Activated CD4-positive, alpha-beta T cell treated with anti-CD3 and anti-CD28 coated beads, Interleukin-2, amount 50 U/mL, for 1 hour (primary cell): ENCODE measurements around the gene MAP3K15.
A peak's percentile ranks its signal among the peaks of the same experiment; 100 is the strongest.

Experiments used
- DNase-seq: peaks from one replicate; pipeline ENCODE4 v3.0.0-alpha.2; 2020

MAP3K15 gene, protein sequence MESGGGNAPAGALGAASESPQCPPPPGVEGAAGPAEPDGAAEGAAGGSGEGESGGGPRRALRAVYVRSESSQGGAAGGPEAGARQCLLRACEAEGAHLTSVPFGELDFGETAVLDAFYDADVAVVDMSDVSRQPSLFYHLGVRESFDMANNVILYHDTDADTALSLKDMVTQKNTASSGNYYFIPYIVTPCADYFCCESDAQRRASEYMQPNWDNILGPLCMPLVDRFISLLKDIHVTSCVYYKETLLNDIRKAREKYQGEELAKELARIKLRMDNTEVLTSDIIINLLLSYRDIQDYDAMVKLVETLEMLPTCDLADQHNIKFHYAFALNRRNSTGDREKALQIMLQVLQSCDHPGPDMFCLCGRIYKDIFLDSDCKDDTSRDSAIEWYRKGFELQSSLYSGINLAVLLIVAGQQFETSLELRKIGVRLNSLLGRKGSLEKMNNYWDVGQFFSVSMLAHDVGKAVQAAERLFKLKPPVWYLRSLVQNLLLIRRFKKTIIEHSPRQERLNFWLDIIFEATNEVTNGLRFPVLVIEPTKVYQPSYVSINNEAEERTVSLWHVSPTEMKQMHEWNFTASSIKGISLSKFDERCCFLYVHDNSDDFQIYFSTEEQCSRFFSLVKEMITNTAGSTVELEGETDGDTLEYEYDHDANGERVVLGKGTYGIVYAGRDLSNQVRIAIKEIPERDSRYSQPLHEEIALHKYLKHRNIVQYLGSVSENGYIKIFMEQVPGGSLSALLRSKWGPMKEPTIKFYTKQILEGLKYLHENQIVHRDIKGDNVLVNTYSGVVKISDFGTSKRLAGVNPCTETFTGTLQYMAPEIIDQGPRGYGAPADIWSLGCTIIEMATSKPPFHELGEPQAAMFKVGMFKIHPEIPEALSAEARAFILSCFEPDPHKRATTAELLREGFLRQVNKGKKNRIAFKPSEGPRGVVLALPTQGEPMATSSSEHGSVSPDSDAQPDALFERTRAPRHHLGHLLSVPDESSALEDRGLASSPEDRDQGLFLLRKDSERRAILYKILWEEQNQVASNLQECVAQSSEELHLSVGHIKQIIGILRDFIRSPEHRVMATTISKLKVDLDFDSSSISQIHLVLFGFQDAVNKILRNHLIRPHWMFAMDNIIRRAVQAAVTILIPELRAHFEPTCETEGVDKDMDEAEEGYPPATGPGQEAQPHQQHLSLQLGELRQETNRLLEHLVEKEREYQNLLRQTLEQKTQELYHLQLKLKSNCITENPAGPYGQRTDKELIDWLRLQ (N-terminal part only)

DNA sequence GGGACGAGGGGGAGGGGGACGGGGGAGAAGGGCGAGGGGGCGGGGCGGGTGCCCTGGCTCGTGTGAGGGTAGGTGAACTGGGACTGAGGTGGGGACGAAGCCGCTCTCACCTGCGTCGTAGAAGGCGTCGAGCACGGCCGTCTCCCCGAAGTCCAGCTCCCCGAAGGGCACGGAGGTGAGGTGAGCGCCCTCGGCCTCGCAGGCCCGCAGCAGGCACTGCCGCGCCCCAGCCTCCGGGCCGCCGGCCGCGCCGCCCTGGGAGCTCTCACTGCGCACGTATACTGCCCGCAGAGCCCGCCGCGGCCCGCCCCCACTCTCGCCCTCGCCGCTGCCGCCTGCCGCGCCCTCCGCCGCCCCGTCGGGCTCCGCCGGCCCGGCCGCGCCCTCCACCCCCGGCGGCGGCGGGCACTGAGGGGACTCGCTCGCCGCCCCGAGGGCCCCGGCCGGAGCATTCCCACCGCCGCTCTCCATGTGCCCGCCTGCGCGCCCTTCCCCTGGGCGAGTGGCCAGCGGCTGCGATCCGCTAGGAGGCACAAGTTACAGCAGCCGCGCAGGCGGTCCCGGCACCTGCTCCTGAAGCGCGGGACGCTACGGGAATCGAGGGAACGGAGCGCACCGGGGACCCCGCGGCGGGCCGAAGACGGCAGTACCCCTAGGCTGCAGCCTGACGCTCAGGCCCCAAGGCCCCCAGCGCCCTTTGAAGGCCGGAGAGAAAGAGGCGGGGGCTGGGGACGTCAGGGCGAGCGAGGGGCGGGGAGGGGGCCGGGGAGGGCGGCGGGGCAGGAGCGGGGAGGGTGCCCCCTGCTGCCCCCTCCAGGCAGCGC lies at the start of gene MAP3K15:
Gene MAP3K15, minus strand, starts transcription at position 718 of the 824 bp plus-strand sequence. Its CDS starts 247 bp downstream, at position 471.
- DNase-seq = no peak

DNA sequence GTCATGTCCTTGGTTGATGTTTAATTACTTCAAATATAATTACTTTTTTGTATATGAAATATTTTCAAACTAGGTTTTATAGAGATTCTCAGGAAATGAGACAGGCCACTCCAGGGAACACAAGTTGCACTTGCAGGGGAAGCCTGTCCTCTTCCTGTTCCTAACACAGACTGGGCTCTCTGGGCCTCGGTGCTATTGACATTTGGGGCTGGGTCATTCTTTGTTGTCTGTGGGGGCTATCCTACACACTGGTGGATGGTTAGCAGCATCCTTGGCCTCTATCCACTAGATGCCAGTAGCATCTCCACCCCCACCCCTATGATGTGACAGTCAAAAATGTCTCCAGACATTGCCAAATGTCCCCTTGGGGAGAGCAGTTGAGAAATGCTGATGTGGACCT lies 49.3 kb upstream of the MAP3K15 start:
- DNase-seq = no peak

DNA sequence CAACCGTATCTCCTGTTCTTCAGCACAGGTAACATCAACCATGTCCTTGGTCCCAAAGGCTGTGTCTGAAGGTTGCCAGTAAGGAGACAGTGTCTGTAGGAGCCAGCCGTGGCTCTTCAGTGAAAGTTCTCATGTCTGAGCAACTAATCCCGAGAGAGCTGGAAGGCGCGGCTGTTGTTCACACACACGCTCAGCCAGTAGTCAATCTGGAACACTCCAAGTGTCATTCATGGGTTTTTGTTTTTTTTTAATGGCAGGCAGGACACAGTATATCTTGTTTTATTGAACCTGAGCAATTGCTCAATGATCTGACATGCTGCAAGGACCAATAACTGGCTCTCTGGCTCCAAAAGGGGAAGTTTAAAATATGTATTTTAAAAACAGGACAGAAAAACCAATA lies 48.4 kb upstream of the MAP3K15 start:
- no peak for DNase-seq

DNA sequence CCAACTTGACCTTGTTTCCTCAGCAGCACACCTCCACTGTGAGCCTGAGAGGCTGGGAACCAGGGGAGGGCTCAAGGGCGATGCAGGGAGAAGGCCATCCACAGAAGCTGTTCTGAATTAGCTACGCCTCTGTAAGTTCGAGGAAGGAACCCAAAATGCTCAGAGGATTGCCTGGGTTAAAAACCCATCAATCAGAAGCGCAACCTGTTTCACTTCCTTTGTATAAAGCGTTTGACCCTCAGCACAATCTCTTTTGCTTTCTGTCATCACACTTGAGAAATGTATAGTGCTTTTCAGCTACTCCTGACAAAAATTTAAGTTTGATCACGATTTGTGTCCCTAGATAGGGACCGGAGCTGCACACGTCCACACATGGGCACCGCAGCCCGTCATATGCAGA lies 48.0 kb upstream of the MAP3K15 start:
- no peak for DNase-seq

DNA sequence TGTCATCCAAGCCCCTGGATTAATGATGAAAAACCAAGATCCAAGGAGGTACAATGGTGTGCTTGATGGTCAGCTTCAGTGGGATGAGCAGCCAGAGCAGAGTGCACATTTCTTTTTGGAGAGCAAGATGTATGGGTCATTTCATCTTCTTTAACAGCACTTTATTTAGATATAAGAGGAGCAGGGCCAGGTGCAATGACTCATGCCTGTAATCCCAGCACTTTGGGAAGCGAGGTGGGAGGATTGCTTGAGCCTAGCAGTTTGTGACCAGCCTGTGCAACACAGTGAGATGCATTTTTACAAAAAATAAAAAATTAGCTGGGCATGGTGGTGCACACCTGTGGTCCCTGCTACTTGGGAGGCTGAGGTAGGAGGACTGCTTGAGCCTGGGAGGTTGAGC lies 45.3 kb upstream of the MAP3K15 start:
- no peak for DNase-seq

- DNase-seq = no peak
Measured at GRCh38 chrX:19557822-19558221, 42.5 kb upstream of the MAP3K15 start.

GRCh38 chrX:19556202-19556601 lies 40.9 kb upstream of the MAP3K15 start:
- no peak for DNase-seq

DNA sequence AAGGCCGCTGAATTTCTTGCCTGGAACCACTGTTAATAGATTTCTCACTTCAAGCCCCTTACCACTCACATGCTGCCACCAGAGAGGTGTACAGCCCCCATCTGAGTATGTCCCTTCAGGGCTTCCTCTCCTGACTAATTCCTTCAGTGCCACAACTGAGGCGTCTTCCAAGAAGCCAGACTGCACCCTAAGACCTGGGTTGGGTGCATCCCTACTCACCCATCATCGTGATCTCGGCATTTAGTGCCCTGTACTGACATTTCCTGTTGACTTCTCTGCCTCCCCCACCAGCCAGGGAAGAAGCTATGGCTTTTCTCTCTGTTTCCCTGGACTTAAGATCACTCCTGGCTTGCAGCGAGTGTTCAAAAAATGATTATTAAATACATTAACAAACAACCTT lies 40.4 kb upstream of the MAP3K15 start:
- no peak for DNase-seq

- DNase-seq = no peak
Measured at GRCh38 chrX:19555236-19555635, 39.9 kb upstream of the MAP3K15 start.

DNA sequence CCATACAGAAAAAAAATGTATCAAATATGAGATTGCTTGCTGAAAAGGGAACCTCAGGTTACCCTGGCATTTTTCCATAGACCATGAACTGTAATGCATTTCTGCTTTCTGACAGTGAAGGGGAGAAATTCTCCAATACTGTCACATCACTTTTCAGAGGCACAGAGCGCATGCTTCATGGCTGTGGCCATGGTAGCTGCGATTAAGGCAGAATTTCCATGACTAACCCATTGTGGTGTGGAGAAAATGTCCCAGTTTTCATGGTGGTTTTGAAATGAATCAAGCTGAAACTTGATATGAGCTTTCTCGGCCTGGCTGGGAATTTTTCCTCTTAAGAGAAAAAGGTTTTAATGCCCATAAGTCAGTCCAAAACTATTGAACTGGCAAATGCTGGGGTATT lies 39.5 kb upstream of the MAP3K15 start:
- no peak for DNase-seq

- DNase-seq = no peak
Measured at GRCh38 chrX:19552793-19553192, 37.5 kb upstream of the MAP3K15 start.

- no peak for DNase-seq
Measured at GRCh38 chrX:19549838-19550237, 34.5 kb upstream of the MAP3K15 start.

DNA sequence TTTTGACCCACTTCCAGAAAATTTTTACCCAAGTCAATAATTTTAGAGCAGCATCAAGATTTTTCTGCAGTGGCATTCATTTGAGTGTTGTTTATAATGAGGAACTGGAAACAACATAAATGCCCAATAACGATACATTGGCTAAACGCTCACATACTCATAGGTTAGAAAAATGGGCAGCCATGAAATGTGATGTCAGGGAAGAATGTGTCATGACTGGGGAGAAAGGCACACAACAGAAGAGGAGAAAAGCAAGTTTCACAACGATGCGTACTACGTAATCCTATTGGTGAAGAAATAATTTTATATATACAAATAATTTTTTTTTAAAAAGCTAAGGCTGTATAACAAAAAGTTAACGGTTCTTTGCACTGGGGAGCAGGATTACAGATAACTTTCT lies 33.6 kb upstream of the MAP3K15 start:
- DNase-seq = no peak

- no peak for DNase-seq
Measured at GRCh38 chrX:19548279-19548678, 33.0 kb upstream of the MAP3K15 start.

DNA sequence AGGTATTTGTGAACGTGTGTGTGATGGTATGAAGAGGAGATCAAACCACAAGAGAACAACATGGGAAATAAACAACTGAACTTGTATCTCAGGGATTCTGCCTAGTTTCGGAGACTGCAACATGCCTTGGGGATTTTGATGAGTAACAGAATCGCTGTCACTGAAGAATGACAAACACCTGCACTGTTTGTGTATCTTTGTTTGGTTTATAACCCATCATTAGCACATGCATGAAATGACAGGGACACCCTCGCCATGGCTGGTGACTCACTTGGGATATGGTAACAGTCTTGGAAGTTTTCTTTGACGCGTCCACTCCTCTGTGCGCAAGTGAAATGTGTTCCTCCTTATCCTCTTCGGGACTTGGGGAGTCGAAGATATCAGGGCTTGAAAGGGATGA lies 30.3 kb upstream of the MAP3K15 start:
- DNase-seq = no peak

DNA sequence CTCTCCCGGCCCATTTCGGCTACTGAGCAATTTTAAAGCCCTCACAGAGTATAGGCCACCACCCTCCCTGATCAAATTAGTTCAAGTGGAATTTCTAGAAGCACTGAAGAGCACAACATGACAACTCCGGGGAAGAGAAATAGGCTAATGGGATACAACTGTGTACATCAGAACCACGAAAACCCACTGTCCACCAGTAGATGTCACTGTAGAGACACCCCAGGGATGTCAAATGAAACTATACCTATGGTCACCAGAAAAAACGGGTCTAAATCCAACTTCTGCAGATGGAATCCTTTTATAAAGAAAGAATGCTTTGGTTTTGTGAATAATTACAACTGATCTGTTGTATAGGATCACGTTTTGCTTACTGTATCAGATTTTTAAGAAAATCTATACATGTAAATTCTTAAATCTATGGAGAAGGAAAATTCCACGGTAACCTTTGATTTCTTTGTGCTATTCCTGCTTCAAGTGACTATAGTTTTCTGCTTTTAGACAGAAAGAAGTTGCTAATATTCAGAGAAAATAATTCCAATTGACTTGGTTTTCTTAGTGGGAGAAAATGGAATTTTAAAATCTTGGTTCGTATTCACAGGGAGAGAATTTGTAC lies 29.5 kb upstream of the MAP3K15 start:
- DNase-seq = peak; percentile 22

- DNase-seq = no peak
Measured at GRCh38 chrX:19543951-19544381, 28.7 kb upstream of the MAP3K15 start.

GRCh38 chrX:19543020-19543715 lies 27.9 kb upstream of the MAP3K15 start:
- no peak for DNase-seq

DNA sequence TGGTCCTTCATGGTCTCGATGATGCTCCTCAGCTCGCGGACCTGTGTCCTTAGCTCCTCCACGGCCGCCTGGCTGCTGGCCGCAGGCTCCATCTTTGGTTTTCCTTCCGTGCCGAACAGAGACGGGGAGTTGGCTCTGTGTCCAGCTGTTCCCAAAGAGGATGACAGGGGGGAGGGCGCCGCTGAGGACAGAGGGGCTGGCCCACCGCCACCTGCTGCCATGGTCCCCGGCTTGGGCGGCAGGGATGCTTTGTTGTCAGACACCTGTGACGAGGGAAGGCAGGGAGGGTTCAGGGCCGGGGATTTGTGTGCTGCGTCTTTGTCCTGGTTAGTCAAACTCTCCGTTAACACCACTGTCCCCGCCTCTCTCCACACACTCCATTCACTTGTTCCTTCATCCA lies 26.6 kb upstream of the MAP3K15 start:
- DNase-seq = no peak

- DNase-seq = no peak
Measured at GRCh38 chrX:19541196-19541595, 25.9 kb upstream of the MAP3K15 start.

GRCh38 chrX:19540076-19540475 lies 24.8 kb upstream of the MAP3K15 start:
- no peak for DNase-seq
